Glomerular visceral epithelial cell (primary cell): ENCODE results near the gene ATP5MC2.
"Not testable (repeated sequence)": the region's sequence is repeated elsewhere in the genome, so short reads cannot be mapped to it uniquely, and the experiment has no call there.

Experiments
- DNase-seq: peaks from one replicate; pipeline ENCODE4 v3.0.0-alpha.2; 2016; ENCODE audit errors: extremely low spot score

The ATP5MC2 gene

GRCh38 chr12:53694756-53695151 lies 18.9 kb upstream of the ATP5MC2 start:
- no peak for DNase-seq

GRCh38 chr12:53688134-53688533 lies 12.3 kb upstream of the ATP5MC2 start:
- no peak for DNase-seq

- no peak for DNase-seq
Observed at GRCh38 chr12:53686436-53686835, 10.6 kb upstream of the ATP5MC2 start.

- DNase-seq: no peak
Observed at GRCh38 chr12:53684654-53685220, 8.9 kb upstream of the ATP5MC2 start.

GRCh38 chr12:53683983-53684382 lies 8.1 kb upstream of the ATP5MC2 start:
- no peak for DNase-seq

GRCh38 chr12:53683494-53683893 lies 7.6 kb upstream of the ATP5MC2 start:
- DNase-seq: no peak

- not testable (repeated sequence) for DNase-seq
Observed at GRCh38 chr12:53680061-53680460, 4.2 kb upstream of the ATP5MC2 start.

GRCh38 chr12:53677800-53678148 lies 1.9 kb upstream of the ATP5MC2 start:
- DNase-seq: no peak

GRCh38 chr12:53677016-53677799 lies 1.3 kb upstream of the ATP5MC2 start:
- DNase-seq: no peak

GRCh38 chr12:53676656-53677015 lies 753 bp upstream of the ATP5MC2 start:
- no peak for DNase-seq

GRCh38 chr12:53674977-53675700 lies 744 bp downstream of the ATP5MC2 start:
- no peak for DNase-seq

GRCh38 chr12:53670971-53671370 lies 4.9 kb downstream of the ATP5MC2 start:
- DNase-seq: no peak

- DNase-seq: no peak
Observed at GRCh38 chr12:53670308-53670707, 5.6 kb downstream of the ATP5MC2 start.

- no peak for DNase-seq
Observed at GRCh38 chr12:53667080-53667479, 8.8 kb downstream of the ATP5MC2 start.

- no peak for DNase-seq
Observed at GRCh38 chr12:53664936-53665335, 10.9 kb downstream of the ATP5MC2 start.

- no peak for DNase-seq
Observed at GRCh38 chr12:53664191-53664590, 11.7 kb downstream of the ATP5MC2 start.

- no peak for DNase-seq
Observed at GRCh38 chr12:53660041-53660440, 15.8 kb downstream of the ATP5MC2 start.

- DNase-seq: peak; percentile 23
Observed at GRCh38 chr12:53659571-53659981, 16.3 kb downstream of the ATP5MC2 start.

GRCh38 chr12:53659011-53659551 lies 16.8 kb downstream of the ATP5MC2 start:
- no peak for DNase-seq

- no peak for DNase-seq
Observed at GRCh38 chr12:53657041-53657440, 18.8 kb downstream of the ATP5MC2 start.

- no peak for DNase-seq
Observed at GRCh38 chr12:53653595-53653994, 22.3 kb downstream of the ATP5MC2 start.

GRCh38 chr12:53652366-53652765 lies 23.5 kb downstream of the ATP5MC2 start:
- peak; percentile 57 for DNase-seq

- no peak for DNase-seq
Observed at GRCh38 chr12:53651737-53652136, 24.1 kb downstream of the ATP5MC2 start.
